Ureter (tissue), 1 donor: ENCODE measurements around the gene MTSS2. TPM values are rescaled to one million over a fixed set of nuclear protein-coding genes. Genes with fewer than 3 reads are reported as not detected.

Experiments used
- DNase-seq: peaks from one replicate; pipeline ENCODE4 v3.0.0-alpha.2; 2020; ENCODE audit warnings: low spot score
- total RNA-seq: library from RNA; stranded (reverse); gene quantifications from one replicate; pipeline ENCODE4 v1.2.4, GENCODE V29; 2023
- donor health status: DM: yes; HTN: yes; CAD: no.

Gene MTSS2
- total RNA-seq, 1 donor from 2014 or later, result 83.1 TPM

- no peak for DNase-seq
These were observed 1.3 kb upstream of the MTSS2 start for GRCh38 chr16:70687102-70687511.

DNA sequence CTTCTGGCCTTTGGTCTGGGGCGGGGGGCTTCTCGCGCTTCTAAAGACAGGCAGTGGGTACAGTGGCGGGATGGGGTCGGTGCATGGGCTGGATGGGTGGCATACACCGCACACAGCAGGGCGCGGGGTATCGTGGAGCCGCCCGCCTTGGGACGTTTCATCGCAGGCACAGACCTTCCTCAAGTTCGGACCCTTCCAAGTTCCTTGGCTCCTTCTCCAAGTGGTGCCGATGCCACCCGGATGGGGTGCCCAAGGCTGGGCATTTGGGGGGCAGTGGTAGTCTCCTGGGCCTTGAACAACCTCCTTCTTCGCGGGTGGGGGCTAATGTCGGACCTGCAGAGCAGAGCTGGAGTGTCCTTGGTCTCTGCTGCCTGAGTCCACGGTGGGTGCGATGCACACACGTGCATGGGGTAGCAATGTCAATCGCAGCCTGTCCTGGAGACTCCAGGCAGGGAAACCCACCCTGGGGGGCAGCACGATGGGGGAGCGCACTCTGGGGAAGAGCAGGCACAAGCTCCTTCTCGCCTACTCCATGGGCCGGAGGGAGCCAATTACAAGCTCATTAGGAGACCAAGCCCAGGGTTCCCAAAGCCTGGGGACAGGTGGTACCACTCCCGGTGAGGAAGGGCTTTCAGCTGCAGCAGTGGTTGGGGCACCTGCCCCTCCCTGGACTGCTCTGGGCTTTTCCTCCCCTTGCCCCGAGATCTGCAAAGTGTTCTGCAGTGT lies 686 bp upstream of the MTSS2 start:
- DNase-seq, result no peak

- no peak for DNase-seq
These were observed 554 bp downstream of the MTSS2 start for GRCh38 chr16:70685061-70685937.

DNA sequence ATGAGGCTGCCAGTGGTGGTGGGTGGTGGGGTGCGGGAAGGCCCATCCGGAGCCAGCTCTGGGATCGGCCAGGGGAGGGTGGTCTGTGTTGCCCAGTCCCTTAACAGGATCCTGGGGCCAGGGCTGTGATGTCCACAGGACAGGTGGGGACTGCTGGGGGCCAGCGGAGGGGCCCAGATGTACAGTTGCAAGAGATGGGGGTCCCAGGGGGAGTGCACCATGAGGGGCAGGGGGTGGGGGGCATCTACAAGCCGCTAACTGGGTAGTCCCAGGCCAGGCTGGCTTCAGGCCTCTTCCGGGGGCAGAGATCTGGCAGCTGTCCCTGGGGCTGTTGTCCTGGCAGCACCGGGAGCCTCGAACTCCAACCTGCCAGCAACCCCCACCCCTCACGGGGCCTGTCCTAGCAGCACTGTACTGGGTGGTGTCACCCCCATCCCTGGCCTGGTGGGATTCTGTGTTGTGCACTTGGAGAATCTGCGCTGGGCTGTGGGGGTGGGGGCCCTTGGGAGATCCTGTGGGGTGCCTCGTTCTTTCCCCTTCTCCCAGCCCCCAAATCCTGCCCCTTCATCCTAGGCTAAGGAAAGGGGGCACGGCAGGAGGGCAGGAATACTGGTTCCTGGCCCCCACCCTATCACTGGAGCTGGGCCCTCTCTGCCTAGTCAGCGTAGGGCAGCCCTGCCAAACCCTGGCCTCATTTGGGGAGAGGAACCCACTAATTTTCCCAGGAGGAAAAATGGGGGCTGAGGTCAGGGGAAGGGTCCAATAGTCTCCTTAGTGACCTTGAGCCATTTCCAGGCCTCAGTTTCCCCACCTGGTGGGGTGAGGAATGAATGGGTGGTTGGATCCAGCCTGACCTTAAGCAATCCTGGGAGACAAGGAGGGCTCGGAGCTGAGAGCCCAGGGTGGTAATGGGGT lies 1.4 kb downstream of the MTSS2 start:
- no peak for DNase-seq

- DNase-seq, result no peak
These were observed 2.5 kb downstream of the MTSS2 start for GRCh38 chr16:70683146-70683944.

DNA sequence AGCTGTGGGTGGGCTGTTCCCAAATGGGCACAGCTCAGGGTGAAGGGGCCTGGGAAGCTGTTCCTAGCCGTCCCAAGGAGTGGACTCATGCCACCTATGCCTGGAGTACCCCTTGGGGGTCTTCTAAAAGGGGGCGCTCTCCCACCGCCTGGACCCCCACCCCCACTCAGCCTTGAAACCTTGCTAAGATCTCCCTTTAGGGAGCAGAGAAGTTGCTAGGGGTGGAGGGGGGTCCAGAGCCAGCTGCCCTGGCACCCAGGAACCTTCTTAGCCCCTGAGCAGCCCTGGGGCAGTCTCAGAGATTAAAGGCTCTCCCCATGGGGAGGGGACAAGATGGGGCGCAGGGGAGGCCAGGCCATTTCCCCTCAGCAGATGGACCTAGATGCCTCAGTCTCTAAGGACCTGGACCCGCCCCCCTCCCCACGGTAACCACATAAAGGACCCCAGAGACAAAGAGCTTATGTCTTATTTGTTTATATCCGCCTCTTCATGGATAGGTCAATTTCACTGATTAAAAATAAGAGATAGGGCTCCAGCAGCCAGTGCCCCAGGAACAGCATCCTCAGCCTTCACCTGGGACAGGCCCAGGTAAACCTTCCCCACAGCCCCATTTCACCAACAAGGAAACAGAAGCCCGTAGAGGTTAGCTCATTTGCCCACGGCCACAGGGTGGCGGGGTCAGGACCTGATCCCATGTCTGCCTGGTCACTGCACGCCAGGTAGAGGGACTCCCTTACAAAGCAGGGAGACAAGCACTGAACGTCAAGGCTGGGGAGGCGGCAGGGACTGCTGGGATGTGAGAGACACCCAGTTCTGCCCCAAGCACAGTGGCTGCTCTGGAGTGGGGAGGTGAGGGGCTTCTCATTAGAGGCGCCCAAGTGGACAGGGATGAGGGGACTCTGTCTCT lies 3.4 kb downstream of the MTSS2 start:
- no peak for DNase-seq

DNA sequence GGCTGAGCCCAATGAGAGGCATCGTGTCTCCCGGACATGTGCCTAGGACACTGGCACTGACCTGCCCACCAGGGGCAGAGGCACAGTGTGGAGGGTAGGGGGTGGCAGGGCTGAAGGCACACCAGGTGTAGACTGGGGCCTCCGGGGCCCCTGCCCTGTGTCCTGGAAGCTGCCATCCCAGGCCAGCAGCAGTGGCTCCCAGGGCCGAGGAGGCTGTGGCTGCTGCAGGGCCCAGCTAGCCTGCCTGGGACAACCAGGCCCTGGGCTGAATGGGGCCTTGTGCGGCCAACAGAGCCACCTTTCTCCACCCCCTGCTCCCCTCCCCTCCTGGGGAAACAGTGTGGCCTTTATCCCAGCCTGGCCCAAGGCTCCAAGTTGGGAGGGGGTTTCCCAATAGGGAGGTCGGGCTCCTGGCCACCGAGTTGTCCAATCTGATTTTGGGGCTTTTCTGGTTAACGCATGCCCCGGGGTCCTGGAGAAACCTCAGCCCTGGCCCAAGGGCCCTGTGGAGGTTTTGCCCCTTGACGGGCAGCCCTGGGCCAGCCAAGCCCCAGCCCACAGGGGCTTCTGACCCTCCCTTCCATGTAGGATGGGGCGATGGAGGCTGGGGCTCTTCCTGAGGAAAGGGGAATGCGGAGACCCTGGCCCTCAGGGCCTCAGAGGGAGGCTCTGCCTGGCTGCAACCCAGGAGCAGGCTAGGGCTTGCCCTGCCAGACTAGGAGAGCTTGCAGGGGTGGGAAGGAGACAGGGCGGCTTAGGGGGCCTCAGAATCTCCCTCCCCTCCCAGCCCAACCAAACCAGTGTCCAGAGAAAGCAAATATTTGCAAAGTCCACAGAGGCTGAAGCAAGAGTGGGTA lies 4.2 kb downstream of the MTSS2 start:
- DNase-seq, result no peak

DNA sequence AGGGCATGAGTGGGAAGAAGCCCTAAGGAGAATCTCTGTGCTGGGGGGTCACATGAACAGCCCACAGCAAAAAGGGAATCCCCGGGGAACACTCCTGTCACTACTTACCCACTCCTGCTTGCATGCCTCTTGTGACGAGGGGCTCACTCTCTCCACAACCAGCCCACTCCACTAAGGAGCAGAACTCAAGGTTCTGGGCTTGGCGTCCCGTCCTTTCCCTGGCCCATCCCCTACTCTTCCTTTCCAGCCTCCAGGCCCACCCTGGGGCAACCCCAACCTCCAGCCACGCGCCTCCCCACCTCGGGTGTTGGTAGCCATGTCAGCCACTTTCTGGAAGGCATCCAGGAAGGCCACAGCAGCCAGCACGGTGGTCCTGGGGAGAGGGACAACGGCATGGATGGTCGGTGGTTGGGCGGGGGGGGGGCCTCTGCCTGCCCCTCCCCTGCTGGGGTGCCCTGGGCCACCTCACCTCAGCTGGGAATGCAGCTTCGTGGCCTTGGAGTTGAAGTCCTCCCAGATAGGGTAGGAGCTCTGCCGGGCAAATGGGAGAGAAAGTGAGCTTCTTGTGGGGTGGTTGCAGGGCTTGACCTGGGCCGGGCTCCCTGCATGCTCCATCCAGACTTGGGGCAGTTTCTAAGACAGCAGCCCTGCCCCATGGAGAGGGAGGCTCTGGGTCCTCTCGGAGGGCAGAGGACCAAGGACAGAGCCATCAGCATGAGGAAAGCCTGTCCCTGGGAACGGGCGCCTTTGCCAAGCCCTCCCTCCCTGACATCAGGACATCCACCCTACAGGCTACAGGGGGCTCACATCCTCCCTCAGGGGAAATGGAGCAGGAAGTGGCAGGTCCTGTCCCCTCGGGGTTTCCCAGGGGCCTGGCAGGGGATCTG lies 5.1 kb downstream of the MTSS2 start:
- no peak for DNase-seq

GRCh38 chr16:70679671-70680494 lies 6.0 kb downstream of the MTSS2 start:
- DNase-seq, result no peak

DNA sequence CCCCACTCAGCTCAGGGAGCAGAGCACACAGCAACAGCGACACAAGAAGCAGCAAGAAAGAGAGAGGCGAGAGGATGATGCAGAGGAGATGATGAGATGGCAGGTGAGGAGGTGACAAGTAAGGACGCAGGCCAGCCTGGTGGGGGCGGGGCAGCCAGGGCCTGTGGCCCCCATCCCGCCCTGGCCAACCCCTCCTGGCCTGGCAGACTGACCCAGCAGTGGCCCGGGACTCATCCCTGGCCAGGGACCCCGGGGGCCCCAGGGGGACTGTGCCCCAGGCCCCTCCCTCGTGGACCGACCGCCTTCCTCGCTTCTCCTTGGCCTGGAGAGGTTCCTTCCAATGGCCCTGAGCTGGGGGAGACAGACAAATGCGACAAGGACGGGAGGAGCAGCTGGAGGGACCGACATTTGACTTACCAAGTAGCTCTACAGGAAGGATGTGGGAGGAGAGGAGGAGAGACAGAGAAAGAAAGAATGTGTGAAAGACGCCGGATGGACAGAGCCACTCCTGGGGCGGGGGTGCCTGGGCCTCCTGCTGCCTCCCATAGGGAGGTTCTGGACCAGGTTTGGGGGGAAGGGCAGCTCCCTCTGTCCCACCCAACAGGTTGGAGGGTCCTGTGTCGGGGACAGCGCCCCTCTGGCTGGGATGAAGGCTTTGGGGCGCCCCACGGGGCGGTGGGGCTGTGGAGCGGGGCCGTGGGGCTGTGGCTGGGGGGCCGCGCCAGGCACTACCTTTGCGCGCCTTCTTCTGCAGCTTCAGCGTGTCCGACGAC lies 6.8 kb downstream of the MTSS2 start:
- DNase-seq, result no peak

DNA sequence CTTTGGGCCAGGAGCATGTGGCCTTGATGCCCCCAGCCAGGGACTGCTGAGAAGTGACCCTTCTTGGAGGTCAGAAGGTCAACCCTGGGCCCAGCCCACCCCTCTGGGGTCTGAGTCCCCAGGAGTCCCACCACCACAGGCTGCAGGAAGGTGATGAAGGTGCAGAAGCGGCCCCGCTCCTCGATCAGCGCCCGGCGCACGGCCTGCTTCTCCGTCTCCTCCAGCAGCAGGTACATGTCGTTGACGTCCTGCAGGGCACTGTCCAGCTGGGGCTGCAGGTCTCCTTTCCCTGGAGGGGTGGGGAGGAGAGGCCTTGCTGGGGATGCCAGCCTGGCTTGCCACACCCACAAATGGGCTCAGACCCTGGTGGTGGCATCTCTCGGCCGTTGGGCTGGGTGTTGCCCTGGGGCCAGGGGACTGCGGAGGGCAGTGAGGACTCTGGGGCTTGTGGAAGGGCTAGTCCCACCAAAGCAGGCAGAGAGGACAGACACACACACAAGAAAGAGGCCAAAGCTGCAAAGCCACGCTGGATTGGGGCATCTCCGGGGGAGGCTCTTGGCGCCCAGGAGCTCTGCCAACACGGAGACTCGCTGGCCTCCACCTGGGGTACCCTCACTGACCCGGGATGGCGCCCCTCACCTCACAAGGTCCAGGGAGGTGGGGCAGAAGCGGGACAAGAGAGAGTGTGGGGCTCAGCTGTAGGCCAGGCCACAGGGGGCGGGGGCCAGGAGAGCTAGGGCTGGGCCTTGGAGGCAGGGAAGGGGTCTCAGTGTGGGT lies 7.5 kb downstream of the MTSS2 start:
- no peak for DNase-seq

DNA sequence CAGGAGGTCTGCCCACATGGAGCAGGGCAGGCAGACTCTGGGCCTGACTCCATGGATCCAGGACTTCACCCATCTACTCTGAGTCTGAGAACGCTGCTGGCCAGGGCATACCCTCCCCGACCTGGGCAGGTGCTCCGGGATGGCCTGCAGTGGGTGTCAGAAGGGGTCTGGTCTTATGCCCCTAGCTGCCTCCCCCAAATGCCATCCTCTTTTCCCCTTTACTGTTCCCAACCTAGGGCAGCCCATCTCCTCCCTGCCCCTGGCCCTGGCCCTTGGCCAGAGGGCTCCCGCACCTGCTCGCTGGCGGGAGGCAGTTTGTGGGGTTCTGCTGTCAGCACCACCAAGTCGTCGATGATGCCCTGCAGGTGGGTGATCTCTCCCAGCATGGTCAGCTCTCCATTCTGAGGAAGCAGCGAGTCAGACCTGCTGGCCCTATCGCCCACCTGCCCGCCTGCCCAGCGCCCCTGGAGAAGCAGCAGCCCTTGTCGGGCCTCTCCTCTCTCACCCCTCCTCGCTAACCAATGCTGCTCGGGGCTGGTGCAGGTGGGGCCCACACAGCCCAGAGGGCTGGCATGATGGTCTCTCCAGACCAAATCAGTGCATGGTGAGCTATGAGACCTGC lies 8.2 kb downstream of the MTSS2 start:
- DNase-seq, result no peak

GRCh38 chr16:70676675-70677498 lies 9.0 kb downstream of the MTSS2 start:
- DNase-seq, result no peak

GRCh38 chr16:70675851-70676513 lies 9.9 kb downstream of the MTSS2 start:
- DNase-seq, result no peak
